LNCAP (cell line): ENCODE results near the gene LHPP.

ENCODE experiments used
- TF ChIP-seq, protein P1 (sequence below): fragments of 450-650 bp; IDR thresholded peaks from 2 replicates; pipeline ENCODE4 v1.5.1; 2017; ENCODE audit warnings: mild to moderate bottlenecking

Gene LHPP

DNA sequence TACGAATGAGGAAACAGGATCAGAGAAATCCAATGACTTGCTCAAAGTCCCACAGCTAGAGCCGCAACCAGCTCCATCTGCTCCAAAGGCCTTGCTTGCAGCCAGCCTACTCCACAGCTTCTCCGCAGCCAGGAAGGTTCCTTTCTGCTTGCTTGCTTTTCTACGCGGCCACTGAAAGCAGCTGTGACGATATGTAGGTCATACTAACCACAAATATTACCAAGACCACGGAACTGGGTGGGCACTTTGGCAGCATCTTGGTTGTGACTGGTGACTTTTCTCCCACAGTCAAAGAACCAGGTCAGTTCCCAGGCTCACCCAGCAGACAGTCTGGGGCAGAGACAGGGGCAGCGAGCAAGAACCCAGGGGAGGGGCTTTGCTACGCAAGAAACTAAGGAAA is 196.2 kb downstream of the LHPP start:
- TF ChIP-seq, protein P1, sequence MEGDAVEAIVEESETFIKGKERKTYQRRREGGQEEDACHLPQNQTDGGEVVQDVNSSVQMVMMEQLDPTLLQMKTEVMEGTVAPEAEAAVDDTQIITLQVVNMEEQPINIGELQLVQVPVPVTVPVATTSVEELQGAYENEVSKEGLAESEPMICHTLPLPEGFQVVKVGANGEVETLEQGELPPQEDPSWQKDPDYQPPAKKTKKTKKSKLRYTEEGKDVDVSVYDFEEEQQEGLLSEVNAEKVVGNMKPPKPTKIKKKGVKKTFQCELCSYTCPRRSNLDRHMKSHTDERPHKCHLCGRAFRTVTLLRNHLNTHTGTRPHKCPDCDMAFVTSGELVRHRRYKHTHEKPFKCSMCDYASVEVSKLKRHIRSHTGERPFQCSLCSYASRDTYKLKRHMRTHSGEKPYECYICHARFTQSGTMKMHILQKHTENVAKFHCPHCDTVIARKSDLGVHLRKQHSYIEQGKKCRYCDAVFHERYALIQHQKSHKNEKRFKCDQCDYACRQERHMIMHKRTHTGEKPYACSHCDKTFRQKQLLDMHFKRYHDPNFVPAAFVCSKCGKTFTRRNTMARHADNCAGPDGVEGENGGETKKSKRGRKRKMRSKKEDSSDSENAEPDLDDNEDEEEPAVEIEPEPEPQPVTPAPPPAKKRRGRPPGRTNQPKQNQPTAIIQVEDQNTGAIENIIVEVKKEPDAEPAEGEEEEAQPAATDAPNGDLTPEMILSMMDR = no peak

DNA sequence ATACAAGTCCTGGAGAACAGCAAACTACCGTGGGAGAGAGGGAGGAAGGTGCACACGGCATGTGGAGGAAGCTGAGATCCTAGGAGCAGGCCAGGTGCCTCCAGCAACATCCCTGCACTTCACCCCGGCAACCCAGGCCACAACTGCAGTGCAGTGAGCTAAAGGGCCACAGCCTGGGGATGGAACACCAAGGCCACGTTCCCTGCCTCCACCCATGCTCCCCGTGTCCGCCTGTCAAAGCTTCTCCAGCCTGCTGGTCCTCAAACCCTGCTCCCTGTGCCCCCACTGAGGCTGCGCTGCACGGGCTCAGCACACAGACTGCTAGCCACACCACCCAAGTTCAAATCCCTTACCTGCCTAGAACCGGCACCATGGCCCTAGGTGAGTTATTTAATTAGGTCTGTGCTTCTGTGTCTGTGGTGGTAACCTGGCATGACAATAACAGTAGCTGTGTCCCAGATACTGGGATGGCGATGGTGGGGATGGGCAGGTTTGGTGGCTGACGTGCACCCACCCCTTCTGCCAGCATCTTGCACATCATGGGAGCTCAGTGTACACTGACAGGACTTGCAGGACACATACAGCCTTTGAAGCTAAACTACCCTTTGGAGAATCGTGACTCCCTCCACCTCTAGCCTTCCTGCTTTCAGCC is 197.1 kb downstream of the LHPP start:
- TF ChIP-seq, protein P1 = no peak

DNA sequence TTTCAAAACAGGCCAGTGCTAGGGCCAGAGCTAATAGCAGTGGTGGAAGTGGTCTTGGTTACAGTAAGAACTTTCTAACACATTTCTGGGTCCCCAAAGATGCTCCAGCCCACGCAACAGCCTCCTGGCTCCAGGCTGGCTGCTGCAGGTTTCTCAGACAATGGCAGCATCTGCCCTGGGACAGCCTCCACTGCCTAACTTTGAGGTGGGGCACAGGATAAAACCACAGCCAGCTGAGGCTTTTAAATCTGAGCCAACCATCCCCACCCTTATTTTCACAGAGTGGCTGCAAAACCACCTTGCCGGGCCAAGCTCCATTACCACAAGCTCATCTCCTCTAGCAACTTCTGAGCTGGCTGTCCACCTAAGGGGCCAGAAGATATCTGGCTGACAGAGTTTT is 197.8 kb downstream of the LHPP start:
- TF ChIP-seq, protein P1 = no peak

DNA sequence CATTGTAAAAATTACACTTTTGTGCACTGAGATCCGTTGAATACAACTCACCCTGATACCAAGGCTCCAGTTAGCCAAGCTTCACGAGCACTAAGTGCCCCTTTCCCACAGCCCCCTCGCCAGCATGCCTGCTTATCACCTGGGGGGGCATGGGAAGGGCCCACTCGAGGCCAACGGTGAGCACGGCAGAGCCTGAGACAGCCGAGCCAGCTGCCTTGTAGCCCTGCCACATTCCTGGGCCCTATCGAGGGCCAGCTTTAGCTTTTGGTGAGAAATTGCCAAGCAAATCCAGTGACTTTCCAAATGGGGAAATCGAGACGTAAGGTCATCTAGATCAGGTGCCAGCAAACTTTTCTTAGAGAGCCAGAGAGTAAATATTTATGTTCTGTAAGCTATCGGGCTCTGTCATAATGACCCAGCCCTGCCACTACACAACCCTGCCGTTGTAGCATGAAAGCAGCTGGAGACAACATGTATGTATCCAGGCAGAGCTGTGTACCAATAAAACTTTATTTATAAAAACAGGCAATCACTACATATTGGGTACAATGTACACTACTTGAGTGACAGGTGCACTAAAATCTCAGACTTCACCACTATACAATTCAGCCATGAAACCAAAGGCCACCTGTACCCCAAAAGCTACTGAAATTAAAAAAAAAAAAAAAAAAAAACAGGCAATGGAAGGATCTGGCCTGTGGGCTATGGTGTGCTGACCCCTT is 198.9 kb downstream of the LHPP start:
- TF ChIP-seq, protein P1 = no peak

DNA sequence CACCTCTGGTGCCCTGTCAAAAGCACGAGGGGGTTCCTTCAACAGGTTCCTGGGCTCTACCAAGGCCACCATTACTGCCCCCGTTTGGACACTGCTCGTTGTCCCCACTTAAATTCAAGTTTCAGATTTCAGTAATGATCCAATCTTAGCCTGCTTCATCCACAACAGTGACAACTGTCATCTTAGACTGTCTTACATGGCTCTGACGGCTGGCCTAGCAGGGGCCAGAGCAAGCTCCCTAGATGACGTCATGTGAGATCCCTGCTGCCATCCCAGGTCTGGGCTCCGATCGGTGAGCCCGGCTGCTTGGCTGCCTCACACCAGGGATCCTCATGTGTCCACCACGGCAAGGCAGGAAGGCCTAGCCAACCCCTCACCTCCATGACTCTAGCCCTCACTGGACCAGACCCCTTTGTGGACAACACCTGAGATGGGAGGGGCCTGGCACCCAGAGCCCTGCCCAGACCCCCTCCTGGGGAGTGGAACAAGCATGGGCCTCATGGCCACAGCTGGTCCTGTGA is 200.1 kb downstream of the LHPP start:
- TF ChIP-seq, protein P1 = no peak

DNA sequence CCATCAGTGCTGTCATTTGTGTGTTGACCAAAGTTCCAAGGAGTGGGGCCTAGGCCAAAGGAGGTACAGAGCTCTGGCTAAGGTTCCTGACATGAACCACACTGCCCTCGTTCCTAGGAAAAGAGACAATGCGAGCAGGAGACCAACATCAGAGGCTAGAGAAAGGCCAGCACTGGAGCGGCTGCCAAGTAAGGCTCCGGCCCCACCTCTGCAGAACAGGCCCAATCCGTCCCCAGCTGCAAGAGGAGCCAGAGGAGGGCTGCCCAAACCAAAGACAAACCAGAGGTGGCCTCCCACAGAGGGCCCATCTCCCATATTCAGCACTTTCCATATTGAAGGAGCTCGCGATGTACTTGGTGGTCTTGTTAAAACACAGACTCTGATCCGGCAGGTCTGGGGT is 201.6 kb downstream of the LHPP start:
- TF ChIP-seq, protein P1 = no peak
